WTC11 (cell line): ENCODE results near the gene PITPNM3. TPM values are rescaled to one million over a fixed set of nuclear protein-coding genes. Genes with fewer than 3 reads are reported as not detected.

ENCODE experiments used
- ATAC-seq: fragments of 200-7000 bp; cut with Tn5 transposase; 2 replicates; pipeline ENCODE4 v1.10.0; 2021; ENCODE audit warnings: mild to moderate bottlenecking, moderate library complexity
- CTCF ChIA-PET: fragments of 300-600 bp; sonication (Branson Sonifier 250); formaldehyde crosslinking; loops from one replicate; lab custom pipeline; 2021; ENCODE audit warnings: antibody characterized with exemption; lab: Charles Lee
- POLR2A ChIA-PET: fragments of 350-600 bp; sonication (Branson Sonifier 250); formaldehyde crosslinking; loops from one replicate; lab custom pipeline; 2021; ENCODE audit warnings: antibody characterized with exemption; lab: Charles Lee
- DNase-seq: peaks from one replicate; pipeline ENCODE4 v3.0.0; 2021; ENCODE audit warnings: low spot score
- H3K27ac Mint-ChIP-seq: 2 replicates; pipeline ENCODE4 v1.8.0; 2021; ENCODE audit warnings: mixed read lengths
- H3K27me3 Mint-ChIP-seq: 2 replicates; pipeline ENCODE4 v1.8.0; 2021; ENCODE audit warnings: low read depth, mild to moderate bottlenecking, moderate library complexity, mixed read lengths
- H3K36me3 Mint-ChIP-seq: 2 replicates; pipeline ENCODE4 v1.8.0; 2021; ENCODE audit warnings: mixed read lengths
- H3K4me1 Mint-ChIP-seq: 2 replicates; pipeline ENCODE4 v1.8.0; 2022; ENCODE audit warnings: mixed read lengths
- H3K4me3 Mint-ChIP-seq: 2 replicates; pipeline ENCODE4 v1.8.0; 2021; ENCODE audit warnings: mild to moderate bottlenecking, moderate library complexity, mixed read lengths
- H3K9me3 Mint-ChIP-seq: 2 replicates; pipeline ENCODE4 v1.8.0; 2021; ENCODE audit warnings: mixed read lengths
- CBFB ChIP-seq: sonication (generic); formaldehyde crosslinking; IDR thresholded peaks from 2 replicates; pipeline ENCODE4 v1.8.1; 2022; ENCODE audit warnings: mild to moderate bottlenecking, low read depth, missing genetic modification reagents
- GTF2I ChIP-seq: fragments of 250-450 bp; sonication (Bioruptor Pico); conservative IDR thresholded peaks from 2 replicates; pipeline ENCODE4 v1.4.0; 2021; ENCODE audit warnings: mild to moderate bottlenecking
- IRF2 ChIP-seq: sonication (generic); formaldehyde crosslinking; IDR thresholded peaks from 2 replicates; pipeline ENCODE4 v1.8.0; 2022; ENCODE audit warnings: low read depth, missing genetic modification reagents, borderline replicate concordance
- NFATC4 ChIP-seq: fragments of 250-450 bp; sonication (Bioruptor Pico); IDR thresholded peaks from 2 replicates; pipeline ENCODE4 v1.9.0; 2021; ENCODE audit warnings: mild to moderate bottlenecking
- OVOL2 ChIP-seq: fragments of 250-450 bp; sonication (Bioruptor Pico); IDR thresholded peaks from 2 replicates; pipeline ENCODE4 v1.9.0; 2021; ENCODE audit warnings: mild to moderate bottlenecking, borderline replicate concordance
- TP53 ChIP-seq: sonication (generic); formaldehyde crosslinking; IDR thresholded peaks from 2 replicates; pipeline ENCODE4 v1.8.1; 2023; ENCODE audit warnings: mild to moderate bottlenecking, missing genetic modification reagents
- ZNF263 ChIP-seq: sonication (generic); formaldehyde crosslinking; IDR thresholded peaks from 2 replicates; pipeline ENCODE4 v1.8.1; 2022; ENCODE audit warnings: low read depth, mild to moderate bottlenecking, moderate library complexity, missing genetic modification reagents
- ZSCAN18 ChIP-seq: fragments of 250-450 bp; sonication (Bioruptor Pico); IDR thresholded peaks from 2 replicates; pipeline ENCODE4 v2.1.2; 2022; ENCODE audit warnings: mild to moderate bottlenecking, moderate library complexity
- total RNA-seq: library from RNA; stranded (reverse); gene quantifications from 3 replicates; pipeline ENCODE4 v1.2.3, GENCODE V29; 2021
- TF ChIP-seq, protein P1 (sequence below): sonication (generic); formaldehyde crosslinking; IDR thresholded peaks from 2 replicates; pipeline ENCODE4 v1.8.1; 2023; ENCODE audit warnings: mild to moderate bottlenecking, missing genetic modification reagents, borderline replicate concordance
- TF ChIP-seq, protein P2 (sequence below): fragments of 250-450 bp; sonication (Bioruptor Pico); IDR thresholded peaks from 2 replicates; pipeline ENCODE4 v1.8.0; 2021; ENCODE audit warnings: mild to moderate bottlenecking
- TF ChIP-seq, protein P3 (sequence below): sonication (generic); formaldehyde crosslinking; IDR thresholded peaks from 2 replicates; pipeline ENCODE4 v1.8.0; 2023; ENCODE audit warnings: missing genetic modification reagents, mild to moderate bottlenecking, borderline replicate concordance
- TF ChIP-seq, protein P4 (sequence below): sonication (generic); formaldehyde crosslinking; IDR thresholded peaks from 2 replicates; pipeline ENCODE4 v1.8.0; 2023; ENCODE audit warnings: mild to moderate bottlenecking, missing genetic modification reagents
- TF ChIP-seq, protein P5 (sequence below): fragments of 250-450 bp; sonication (Bioruptor Pico); IDR thresholded peaks from 2 replicates; pipeline ENCODE4 v1.9.0; 2021; ENCODE audit warnings: mild to moderate bottlenecking
- TF ChIP-seq, protein P6 (sequence below): sonication (generic); formaldehyde crosslinking; IDR thresholded peaks from 2 replicates; pipeline ENCODE4 v1.8.1; 2023; ENCODE audit warnings: mild to moderate bottlenecking, missing genetic modification reagents

Gene PITPNM3
- total RNA-seq, 1 experiment from 2014 or later: 2.8 TPM

DNA sequence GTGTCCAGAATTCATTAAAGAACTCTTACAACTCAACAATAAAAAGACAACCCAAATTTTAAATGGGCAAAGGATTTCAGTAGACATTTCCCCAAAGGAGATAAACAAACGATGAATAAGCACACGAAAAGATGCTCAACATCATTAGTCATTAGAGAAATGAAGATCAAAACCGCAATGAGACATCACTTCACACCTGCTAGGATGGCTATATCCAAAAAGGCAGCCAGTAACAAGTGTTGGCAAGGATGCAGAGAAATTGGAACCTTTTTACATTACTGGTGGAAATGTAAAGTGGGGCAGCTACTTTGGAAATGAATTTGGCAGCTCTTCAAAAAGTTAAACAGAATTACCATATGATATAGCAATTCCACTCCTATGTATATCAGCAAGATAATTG lies 42.0 kb downstream of the PITPNM3 start (continued):
- TF ChIP-seq NFATC4 (CRISPR knock-in tag): no peak
- TF ChIP-seq, protein P1, sequence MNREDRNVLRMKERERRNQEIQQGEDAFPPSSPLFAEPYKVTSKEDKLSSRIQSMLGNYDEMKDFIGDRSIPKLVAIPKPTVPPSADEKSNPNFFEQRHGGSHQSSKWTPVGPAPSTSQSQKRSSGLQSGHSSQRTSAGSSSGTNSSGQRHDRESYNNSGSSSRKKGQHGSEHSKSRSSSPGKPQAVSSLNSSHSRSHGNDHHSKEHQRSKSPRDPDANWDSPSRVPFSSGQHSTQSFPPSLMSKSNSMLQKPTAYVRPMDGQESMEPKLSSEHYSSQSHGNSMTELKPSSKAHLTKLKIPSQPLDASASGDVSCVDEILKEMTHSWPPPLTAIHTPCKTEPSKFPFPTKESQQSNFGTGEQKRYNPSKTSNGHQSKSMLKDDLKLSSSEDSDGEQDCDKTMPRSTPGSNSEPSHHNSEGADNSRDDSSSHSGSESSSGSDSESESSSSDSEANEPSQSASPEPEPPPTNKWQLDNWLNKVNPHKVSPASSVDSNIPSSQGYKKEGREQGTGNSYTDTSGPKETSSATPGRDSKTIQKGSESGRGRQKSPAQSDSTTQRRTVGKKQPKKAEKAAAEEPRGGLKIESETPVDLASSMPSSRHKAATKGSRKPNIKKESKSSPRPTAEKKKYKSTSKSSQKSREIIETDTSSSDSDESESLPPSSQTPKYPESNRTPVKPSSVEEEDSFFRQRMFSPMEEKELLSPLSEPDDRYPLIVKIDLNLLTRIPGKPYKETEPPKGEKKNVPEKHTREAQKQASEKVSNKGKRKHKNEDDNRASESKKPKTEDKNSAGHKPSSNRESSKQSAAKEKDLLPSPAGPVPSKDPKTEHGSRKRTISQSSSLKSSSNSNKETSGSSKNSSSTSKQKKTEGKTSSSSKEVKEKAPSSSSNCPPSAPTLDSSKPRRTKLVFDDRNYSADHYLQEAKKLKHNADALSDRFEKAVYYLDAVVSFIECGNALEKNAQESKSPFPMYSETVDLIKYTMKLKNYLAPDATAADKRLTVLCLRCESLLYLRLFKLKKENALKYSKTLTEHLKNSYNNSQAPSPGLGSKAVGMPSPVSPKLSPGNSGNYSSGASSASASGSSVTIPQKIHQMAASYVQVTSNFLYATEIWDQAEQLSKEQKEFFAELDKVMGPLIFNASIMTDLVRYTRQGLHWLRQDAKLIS (CRISPR knock-in tag): no peak
- TF ChIP-seq, protein P2, sequence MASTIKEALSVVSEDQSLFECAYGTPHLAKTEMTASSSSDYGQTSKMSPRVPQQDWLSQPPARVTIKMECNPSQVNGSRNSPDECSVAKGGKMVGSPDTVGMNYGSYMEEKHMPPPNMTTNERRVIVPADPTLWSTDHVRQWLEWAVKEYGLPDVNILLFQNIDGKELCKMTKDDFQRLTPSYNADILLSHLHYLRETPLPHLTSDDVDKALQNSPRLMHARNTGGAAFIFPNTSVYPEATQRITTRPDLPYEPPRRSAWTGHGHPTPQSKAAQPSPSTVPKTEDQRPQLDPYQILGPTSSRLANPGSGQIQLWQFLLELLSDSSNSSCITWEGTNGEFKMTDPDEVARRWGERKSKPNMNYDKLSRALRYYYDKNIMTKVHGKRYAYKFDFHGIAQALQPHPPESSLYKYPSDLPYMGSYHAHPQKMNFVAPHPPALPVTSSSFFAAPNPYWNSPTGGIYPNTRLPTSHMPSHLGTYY: no peak
- TF ChIP-seq TP53: no peak
- TF ChIP-seq, protein P3, sequence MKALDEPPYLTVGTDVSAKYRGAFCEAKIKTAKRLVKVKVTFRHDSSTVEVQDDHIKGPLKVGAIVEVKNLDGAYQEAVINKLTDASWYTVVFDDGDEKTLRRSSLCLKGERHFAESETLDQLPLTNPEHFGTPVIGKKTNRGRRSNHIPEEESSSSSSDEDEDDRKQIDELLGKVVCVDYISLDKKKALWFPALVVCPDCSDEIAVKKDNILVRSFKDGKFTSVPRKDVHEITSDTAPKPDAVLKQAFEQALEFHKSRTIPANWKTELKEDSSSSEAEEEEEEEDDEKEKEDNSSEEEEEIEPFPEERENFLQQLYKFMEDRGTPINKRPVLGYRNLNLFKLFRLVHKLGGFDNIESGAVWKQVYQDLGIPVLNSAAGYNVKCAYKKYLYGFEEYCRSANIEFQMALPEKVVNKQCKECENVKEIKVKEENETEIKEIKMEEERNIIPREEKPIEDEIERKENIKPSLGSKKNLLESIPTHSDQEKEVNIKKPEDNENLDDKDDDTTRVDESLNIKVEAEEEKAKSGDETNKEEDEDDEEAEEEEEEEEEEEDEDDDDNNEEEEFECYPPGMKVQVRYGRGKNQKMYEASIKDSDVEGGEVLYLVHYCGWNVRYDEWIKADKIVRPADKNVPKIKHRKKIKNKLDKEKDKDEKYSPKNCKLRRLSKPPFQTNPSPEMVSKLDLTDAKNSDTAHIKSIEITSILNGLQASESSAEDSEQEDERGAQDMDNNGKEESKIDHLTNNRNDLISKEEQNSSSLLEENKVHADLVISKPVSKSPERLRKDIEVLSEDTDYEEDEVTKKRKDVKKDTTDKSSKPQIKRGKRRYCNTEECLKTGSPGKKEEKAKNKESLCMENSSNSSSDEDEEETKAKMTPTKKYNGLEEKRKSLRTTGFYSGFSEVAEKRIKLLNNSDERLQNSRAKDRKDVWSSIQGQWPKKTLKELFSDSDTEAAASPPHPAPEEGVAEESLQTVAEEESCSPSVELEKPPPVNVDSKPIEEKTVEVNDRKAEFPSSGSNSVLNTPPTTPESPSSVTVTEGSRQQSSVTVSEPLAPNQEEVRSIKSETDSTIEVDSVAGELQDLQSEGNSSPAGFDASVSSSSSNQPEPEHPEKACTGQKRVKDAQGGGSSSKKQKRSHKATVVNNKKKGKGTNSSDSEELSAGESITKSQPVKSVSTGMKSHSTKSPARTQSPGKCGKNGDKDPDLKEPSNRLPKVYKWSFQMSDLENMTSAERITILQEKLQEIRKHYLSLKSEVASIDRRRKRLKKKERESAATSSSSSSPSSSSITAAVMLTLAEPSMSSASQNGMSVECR (CRISPR knock-in tag): no peak
- TF ChIP-seq, protein P4, sequence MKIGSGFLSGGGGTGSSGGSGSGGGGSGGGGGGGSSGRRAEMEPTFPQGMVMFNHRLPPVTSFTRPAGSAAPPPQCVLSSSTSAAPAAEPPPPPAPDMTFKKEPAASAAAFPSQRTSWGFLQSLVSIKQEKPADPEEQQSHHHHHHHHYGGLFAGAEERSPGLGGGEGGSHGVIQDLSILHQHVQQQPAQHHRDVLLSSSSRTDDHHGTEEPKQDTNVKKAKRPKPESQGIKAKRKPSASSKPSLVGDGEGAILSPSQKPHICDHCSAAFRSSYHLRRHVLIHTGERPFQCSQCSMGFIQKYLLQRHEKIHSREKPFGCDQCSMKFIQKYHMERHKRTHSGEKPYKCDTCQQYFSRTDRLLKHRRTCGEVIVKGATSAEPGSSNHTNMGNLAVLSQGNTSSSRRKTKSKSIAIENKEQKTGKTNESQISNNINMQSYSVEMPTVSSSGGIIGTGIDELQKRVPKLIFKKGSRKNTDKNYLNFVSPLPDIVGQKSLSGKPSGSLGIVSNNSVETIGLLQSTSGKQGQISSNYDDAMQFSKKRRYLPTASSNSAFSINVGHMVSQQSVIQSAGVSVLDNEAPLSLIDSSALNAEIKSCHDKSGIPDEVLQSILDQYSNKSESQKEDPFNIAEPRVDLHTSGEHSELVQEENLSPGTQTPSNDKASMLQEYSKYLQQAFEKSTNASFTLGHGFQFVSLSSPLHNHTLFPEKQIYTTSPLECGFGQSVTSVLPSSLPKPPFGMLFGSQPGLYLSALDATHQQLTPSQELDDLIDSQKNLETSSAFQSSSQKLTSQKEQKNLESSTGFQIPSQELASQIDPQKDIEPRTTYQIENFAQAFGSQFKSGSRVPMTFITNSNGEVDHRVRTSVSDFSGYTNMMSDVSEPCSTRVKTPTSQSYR: no peak
- TF ChIP-seq IRF2: no peak

DNA sequence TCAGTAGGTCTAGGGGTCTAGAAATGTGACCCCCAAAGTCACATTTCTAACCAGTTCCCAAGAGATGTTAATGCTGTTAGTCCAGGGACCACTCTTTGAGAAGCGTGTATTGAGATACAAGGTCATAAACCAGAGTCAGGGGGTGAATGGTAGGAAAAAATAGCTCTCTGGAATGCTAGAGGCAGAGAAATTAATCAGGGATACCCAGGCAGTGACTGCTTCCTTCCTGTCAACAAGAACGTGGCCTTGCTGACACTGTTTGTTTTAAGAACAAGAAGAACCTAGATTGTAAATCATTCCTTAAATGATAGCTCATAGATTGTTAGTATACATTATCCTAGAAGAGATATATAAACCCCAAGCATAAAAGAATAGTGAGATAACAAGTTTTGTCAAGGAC lies 43.8 kb downstream of the PITPNM3 start:
- no peaks in the 10 kb centered on the region for H3K36me3 Mint-ChIP-seq
- H3K4me1 Mint-ChIP-seq: peaks cover 4% of the 10 kb centered on the region
- DNase-seq (no peak), ATAC-seq (no peak)
- CTCF ChIA-PET: no interaction called here
- H3K9me3 Mint-ChIP-seq: peaks cover 8% of the 10 kb centered on the region
- POLR2A ChIA-PET: no interaction called here
- no peak overlapping the region for H3K27ac Mint-ChIP-seq
- H3K4me3 Mint-ChIP-seq: no peak overlapping the region
- H3K27me3 Mint-ChIP-seq: no peaks in the 10 kb centered on the region; the same call in 1 of the 2 replicates
- TF ChIP-seq, protein P5, sequence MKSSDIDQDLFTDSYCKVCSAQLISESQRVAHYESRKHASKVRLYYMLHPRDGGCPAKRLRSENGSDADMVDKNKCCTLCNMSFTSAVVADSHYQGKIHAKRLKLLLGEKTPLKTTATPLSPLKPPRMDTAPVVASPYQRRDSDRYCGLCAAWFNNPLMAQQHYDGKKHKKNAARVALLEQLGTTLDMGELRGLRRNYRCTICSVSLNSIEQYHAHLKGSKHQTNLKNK (CRISPR knock-in tag): no peak
- TF ChIP-seq GTF2I (CRISPR knock-in tag): no peak

GRCh38 chr17:6510321-6510977 lies 45.9 kb downstream of the PITPNM3 start:
- POLR2A ChIA-PET: no interaction called here
- ATAC-seq (no peak), DNase-seq (no peak)
- no peaks in the 10 kb centered on the region for H3K36me3 Mint-ChIP-seq
- H3K9me3 Mint-ChIP-seq: peaks cover under 1% of the 10 kb centered on the region
- no peaks in the 10 kb centered on the region; the same call in 1 of the 2 replicates for H3K27me3 Mint-ChIP-seq
- CTCF ChIA-PET: interaction anchor here (1.0 to 1.2 kb wide), 2 partner anchors 15 to 38 kb away, joined by 3 to 5 read pairs; no protein-coding TSS in a partner anchor
- no peak overlapping the region for H3K4me3 Mint-ChIP-seq
- H3K4me1 Mint-ChIP-seq: peaks cover 4% of the 10 kb centered on the region
- H3K27ac Mint-ChIP-seq: no peak overlapping the region
- TF ChIP-seq, protein P6, sequence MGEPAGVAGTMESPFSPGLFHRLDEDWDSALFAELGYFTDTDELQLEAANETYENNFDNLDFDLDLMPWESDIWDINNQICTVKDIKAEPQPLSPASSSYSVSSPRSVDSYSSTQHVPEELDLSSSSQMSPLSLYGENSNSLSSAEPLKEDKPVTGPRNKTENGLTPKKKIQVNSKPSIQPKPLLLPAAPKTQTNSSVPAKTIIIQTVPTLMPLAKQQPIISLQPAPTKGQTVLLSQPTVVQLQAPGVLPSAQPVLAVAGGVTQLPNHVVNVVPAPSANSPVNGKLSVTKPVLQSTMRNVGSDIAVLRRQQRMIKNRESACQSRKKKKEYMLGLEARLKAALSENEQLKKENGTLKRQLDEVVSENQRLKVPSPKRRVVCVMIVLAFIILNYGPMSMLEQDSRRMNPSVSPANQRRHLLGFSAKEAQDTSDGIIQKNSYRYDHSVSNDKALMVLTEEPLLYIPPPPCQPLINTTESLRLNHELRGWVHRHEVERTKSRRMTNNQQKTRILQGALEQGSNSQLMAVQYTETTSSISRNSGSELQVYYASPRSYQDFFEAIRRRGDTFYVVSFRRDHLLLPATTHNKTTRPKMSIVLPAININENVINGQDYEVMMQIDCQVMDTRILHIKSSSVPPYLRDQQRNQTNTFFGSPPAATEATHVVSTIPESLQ: no peak
- TF ChIP-seq, protein P2: no peak
- no peak for TF ChIP-seq CBFB
- no peak for TF ChIP-seq OVOL2 (CRISPR knock-in tag)
- TF ChIP-seq ZSCAN18 (CRISPR knock-in tag): no peak
- no peak for TF ChIP-seq ZNF263 (CRISPR knock-in tag)
